GM12878 (cell line): ENCODE measurements around the gene RPLP2. TPM values are rescaled to one million over a fixed set of nuclear protein-coding genes. Genes with fewer than 3 reads are reported as not detected.

Experiments
- ATAC-seq: fragments of 200-7000 bp; cut with Tn5 transposase; 3 replicates; pipeline ENCODE4 v1.9.1; 2020; ENCODE audit warnings: mild to moderate bottlenecking, moderate library complexity
- BruUV-seq: library from RNA; stranded (reverse); fragments of 400-500 nt; replicated peaks from 2 replicates; lab custom pipeline; 2021; lab: Mats Ljungman, UMichigan
- CTCF ChIA-PET: fragments of 300-600 bp; sonication (Branson Sonifier 250); formaldehyde crosslinking; extraction: SDS; loops from one replicate; lab custom pipeline; 2021; ENCODE audit warnings: inconsistent platforms; lab: Yijun Ruan, JAX
- POLR2A ChIA-PET: fragments of 350-600 bp; formaldehyde crosslinking; extraction: SDS; loops from one replicate; lab custom pipeline; 2021; ENCODE audit warnings: inconsistent platforms; lab: Charles Lee
- RAD21 ChIA-PET: fragments of 300-600 bp; sonication (Branson Sonifier 250); formaldehyde crosslinking; loops from one replicate; lab custom pipeline; 2023; ENCODE audit warnings: antibody characterized with exemption; ENCODE audit not compliant: unreplicated experiment; lab: Charles Lee
- SMC1A ChIA-PET: fragments of 300-600 bp; sonication (Branson Sonifier 250); formaldehyde crosslinking; loops from one replicate; lab custom pipeline; 2023; ENCODE audit not compliant: unreplicated experiment, uncharacterized antibody; lab: Charles Lee
- DNase-seq: peaks from one replicate; pipeline ENCODE4 v3.0.0-alpha.2; 2011; ENCODE audit warnings: low read depth, low spot score
- FAIRE-seq: peaks from 3 replicates; lab custom pipeline; 2011; peaks lifted over from hg19 to GRCh38; lab: Jason Lieb, UNC
- H2AFZ ChIP-seq: 2 replicates; pipeline ENCODE4 v1.6.0; 2011; ENCODE audit warnings: low read depth, low read length, control low read depth; ENCODE audit not compliant: control insufficient read depth
- H3K27ac ChIP-seq: 2 replicates; pipeline ENCODE4 v1.5.1; 2011; ENCODE audit warnings: control low read depth; ENCODE audit not compliant: control insufficient read depth, insufficient read depth
- H3K27me3 ChIP-seq, 2 experiments: replicated peaks in 1 of 2; 2 replicates each; pipeline versions ENCODE4 v1.6.0 to v1.6.1; 2011; ENCODE audit warnings: low read length in 1 of 2; ENCODE audit not compliant: control insufficient read depth in 2 of 2, insufficient read depth in 2 of 2
- H3K36me3 ChIP-seq, 2 experiments: 2 replicates each; pipeline ENCODE4 v1.5.1; 2011; ENCODE audit warnings: low read length in 1 of 2; ENCODE audit not compliant: control insufficient read depth in 2 of 2, insufficient read depth in 2 of 2
- H3K4me1 ChIP-seq: 2 replicates; pipeline ENCODE4 v1.6.1; 2011; ENCODE audit warnings: mild to moderate bottlenecking, low read length, moderate library complexity, mixed read lengths; ENCODE audit not compliant: control insufficient read depth, insufficient read depth
- H3K4me2 ChIP-seq: 2 replicates; pipeline ENCODE4 v1.6.0; 2011; ENCODE audit warnings: control low read depth; ENCODE audit not compliant: control insufficient read depth, insufficient read depth
- H3K4me3 ChIP-seq: fragments of 200-600 bp; sonication (generic); 2 replicates; pipeline ENCODE4 v1.5.1; 2016
- H3K79me2 ChIP-seq: 2 replicates; pipeline ENCODE4 v1.6.0; 2011; ENCODE audit warnings: low read length; ENCODE audit not compliant: control insufficient read depth, insufficient read depth
- H3K9ac ChIP-seq: 2 replicates; pipeline ENCODE4 v1.8.0; 2011; ENCODE audit warnings: low read length, control low read depth, mixed read lengths; ENCODE audit not compliant: control insufficient read depth, insufficient read depth
- H3K9me3 ChIP-seq: replicated peaks from 3 replicates; pipeline ENCODE4 v1.5.1; 2011; ENCODE audit warnings: mild to moderate bottlenecking, low read length; ENCODE audit not compliant: control insufficient read depth, insufficient read depth
- H4K20me1 ChIP-seq: 2 replicates; pipeline ENCODE4 v1.6.0; 2011; ENCODE audit not compliant: control insufficient read depth, insufficient read depth
- BACH1 ChIP-seq: fragments of 450-650 bp; IDR thresholded peaks from 2 replicates; pipeline ENCODE4 v1.6.1; 2017; ENCODE audit warnings: mild to moderate bottlenecking, borderline replicate concordance
- BCL11A ChIP-seq: IDR thresholded peaks from 2 replicates; pipeline ENCODE4 v1.6.1; 2011; ENCODE audit warnings: low read depth, low read length
- JUND ChIP-seq: IDR thresholded peaks from 2 replicates; pipeline ENCODE4 v1.6.1; 2012; ENCODE audit warnings: low read depth, mild to moderate bottlenecking, low read length, improper control_type of control experiment, moderate library complexity
- RCOR1 ChIP-seq: conservative IDR thresholded peaks from 2 replicates; pipeline ENCODE4 v1.6.1; 2012; ENCODE audit warnings: low read depth, low read length, improper control_type of control experiment
- TCF7 ChIP-seq: IDR thresholded peaks from 2 replicates; pipeline ENCODE4 v1.6.1; 2014; ENCODE audit warnings: antibody characterized with exemption, borderline replicate concordance
- ZNF274 ChIP-seq: IDR thresholded peaks from one replicate; pipeline ENCODE4 v1.8.0; 2011; ENCODE audit not compliant: insufficient read length, insufficient read depth
- ZNF622 ChIP-seq: fragments of 450-650 bp; IDR thresholded peaks from 2 replicates; pipeline ENCODE4 v1.6.1; 2017; ENCODE audit warnings: mild to moderate bottlenecking, inconsistent platforms
- WGBS: methylation state at CpG from one replicate; pipeline ENCODE4 v1.1.6; 2016; ENCODE audit warnings: low lambda C conversion rate; ENCODE audit not compliant: insufficient replicate concordance, insufficient coverage; ENCODE audit errors: missing lambda C conversion rate; 5-methylcytosine and 5-hydroxymethylcytosine counted together
- in situ Hi-C: fragments of 300-500 bp; cut with MboI; formaldehyde crosslinking; loops from 9 replicates; pipeline ENCODE4 v1.14.3; 2018; ENCODE audit warnings: mixed read lengths
- intact Hi-C: fragments of 100-400 bp; cut with micrococcal nuclease; formaldehyde crosslinking; loops from one replicate; pipeline ENCODE4 v1.14.2; 2022; ENCODE audit not compliant: unreplicated experiment
- polyA plus RNA-seq, 11 experiments: library from polyadenylated mRNA; depleted of rRNA in 4 of 11; unstranded in 6 of 11; stranded (reverse) in 5 of 11; fragments of >200 nt; fragmentation: Nextera tagmentation in 4 of 11; fragmentation: Illumina TruSeq in 1 of 11; extraction: Ambion mirVana in 4 of 11; extraction: Trizol in 1 of 11; gene quantifications; 1 replicate in 1 of 11; 2 replicates in 10 of 11; pipeline versions ENCODE4 v1.2.1 to v1.2.3, GENCODE V29; 2011 to 2016; ENCODE audit warnings: inconsistent platforms in 2 of 11, missing spikeins in 2 of 11, low read depth in 1 of 11
- total RNA-seq, 4 experiments: library from RNA; depleted of rRNA in 3 of 4; stranded (reverse); fragments of >200 nt in 3 of 4; fragmentation: Illumina TruSeq in 1 of 4; extraction: Trizol in 1 of 4; gene quantifications; 2 replicates each; pipeline versions ENCODE4 v1.2.1 to v1.2.3, GENCODE V29; 2013 to 2021
- TF ChIP-seq, protein P1 (sequence below): fragments of 450-650 bp; IDR thresholded peaks from 2 replicates; pipeline ENCODE4 v1.6.1; 2016; ENCODE audit warnings: mild to moderate bottlenecking
- TF ChIP-seq, protein P2 (sequence below): fragments of 450-650 bp; conservative IDR thresholded peaks from 2 replicates; pipeline ENCODE4 v1.6.1; 2017; ENCODE audit warnings: mild to moderate bottlenecking, moderate library complexity

Gene RPLP2
- total and polyA plus RNA-seq, 10 of the 15 experiments (the other 5 are each of a cell fraction or from before 2014, with no cell fraction given): 488 to 3,558 (median 1,481) TPM

DNA sequence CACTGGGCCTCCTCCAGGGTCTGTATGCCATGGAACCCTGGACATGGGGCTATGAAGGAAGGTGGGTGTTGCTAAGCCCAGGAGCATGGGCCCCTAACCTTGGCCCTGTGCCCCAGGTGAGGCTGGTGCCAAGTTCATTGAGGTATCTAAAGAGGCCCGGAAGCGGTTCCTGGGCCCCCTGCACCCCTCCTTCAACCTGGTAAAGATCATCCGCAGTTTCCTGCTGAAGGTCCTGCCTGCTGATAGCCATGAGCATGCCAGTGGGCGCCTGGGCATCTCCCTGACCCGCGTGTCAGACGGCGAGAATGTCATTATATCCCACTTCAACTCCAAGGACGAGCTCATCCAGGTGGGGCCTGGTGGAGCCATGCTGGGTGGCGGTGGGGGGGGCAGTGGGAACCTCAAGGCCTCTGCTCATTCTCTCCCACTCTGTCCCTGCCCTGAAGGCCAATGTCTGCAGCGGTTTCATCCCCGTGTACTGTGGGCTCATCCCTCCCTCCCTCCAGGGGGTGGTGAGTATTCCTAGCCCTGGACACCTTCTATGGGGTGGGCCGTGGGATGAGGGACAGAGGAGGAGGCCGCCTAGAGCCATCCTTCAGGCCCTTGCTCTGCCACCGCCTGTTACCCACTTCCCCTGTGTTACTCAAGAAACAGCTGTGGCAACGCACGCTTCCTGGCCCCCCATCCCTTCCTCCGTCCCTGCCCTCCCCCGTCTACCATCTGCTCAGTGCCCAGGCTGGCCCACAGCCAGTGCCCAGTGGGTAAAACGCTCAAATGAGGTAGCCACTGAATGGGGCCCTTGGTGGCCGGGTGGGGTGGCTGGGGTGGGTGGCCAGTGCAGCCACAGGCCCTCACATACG is 12.0 kb downstream of the RPLP2 start:
- no peaks in the 10 kb centered on the region for H3K27me3 ChIP-seq
- TF ChIP-seq, protein P1, sequence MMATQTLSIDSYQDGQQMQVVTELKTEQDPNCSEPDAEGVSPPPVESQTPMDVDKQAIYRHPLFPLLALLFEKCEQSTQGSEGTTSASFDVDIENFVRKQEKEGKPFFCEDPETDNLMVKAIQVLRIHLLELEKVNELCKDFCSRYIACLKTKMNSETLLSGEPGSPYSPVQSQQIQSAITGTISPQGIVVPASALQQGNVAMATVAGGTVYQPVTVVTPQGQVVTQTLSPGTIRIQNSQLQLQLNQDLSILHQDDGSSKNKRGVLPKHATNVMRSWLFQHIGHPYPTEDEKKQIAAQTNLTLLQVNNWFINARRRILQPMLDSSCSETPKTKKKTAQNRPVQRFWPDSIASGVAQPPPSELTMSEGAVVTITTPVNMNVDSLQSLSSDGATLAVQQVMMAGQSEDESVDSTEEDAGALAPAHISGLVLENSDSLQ: no peak
- TF ChIP-seq BACH1 (no peak), JUND (no peak), BCL11A (no peak), ZNF274 (no peak), RCOR1 (no peak), TCF7 (no peak), ZNF622 (no peak)
- TF ChIP-seq, protein P2, sequence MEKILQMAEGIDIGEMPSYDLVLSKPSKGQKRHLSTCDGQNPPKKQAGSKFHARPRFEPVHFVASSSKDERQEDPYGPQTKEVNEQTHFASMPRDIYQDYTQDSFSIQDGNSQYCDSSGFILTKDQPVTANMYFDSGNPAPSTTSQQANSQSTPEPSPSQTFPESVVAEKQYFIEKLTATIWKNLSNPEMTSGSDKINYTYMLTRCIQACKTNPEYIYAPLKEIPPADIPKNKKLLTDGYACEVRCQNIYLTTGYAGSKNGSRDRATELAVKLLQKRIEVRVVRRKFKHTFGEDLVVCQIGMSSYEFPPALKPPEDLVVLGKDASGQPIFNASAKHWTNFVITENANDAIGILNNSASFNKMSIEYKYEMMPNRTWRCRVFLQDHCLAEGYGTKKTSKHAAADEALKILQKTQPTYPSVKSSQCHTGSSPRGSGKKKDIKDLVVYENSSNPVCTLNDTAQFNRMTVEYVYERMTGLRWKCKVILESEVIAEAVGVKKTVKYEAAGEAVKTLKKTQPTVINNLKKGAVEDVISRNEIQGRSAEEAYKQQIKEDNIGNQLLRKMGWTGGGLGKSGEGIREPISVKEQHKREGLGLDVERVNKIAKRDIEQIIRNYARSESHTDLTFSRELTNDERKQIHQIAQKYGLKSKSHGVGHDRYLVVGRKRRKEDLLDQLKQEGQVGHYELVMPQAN: no peak
- in situ Hi-C loops (loop anchor here (25.0 kb wide), 1 partner anchor 1566 kb away; the partner anchor contains the start of gene CD81), intact Hi-C loops (no loop called here)
- H3K36me3 ChIP-seq: no peaks in the 10 kb centered on the region; a peak in 2 of 4 replicates
- ChIA-PET SMC1A (no interaction called here), RAD21 (interaction anchor here (1.1 kb wide), 1 partner anchor 19 kb away, joined by 3 read pairs; no protein-coding TSS in a partner anchor), CTCF (no interaction called here), POLR2A (interaction anchor here (1.0 to 3.3 kb wide), 2 partner anchors 10 to 22 kb away, joined by 5 to 12 read pairs; partner anchors contain the start of gene TSPAN4)
- no peaks in the 10 kb centered on the region; the same call in 1 of the 2 replicates for H4K20me1 ChIP-seq
- no TSS peak for BruUV-seq
- no peak overlapping the region for H3K4me2 ChIP-seq
- H3K27ac ChIP-seq: no peak overlapping the region
- no peak for ATAC-seq
- no peak overlapping the region for H3K4me3 ChIP-seq
- FAIRE-seq: no peak
- H3K4me1 ChIP-seq: no peaks in the 10 kb centered on the region; the same call in 1 of the 2 replicates
- DNase-seq: no peak
- H2AFZ ChIP-seq: no peak overlapping the region
- H3K9me3 ChIP-seq: no peaks in the 10 kb centered on the region
- 84% methylated on average over 18 of the region's 22 CpGs for WGBS
- no peak overlapping the region for H3K9ac ChIP-seq
- peaks cover 5% of the 10 kb centered on the region for H3K79me2 ChIP-seq
